ENCODE results near the gene TNK2. TPM values are rescaled to one million over a fixed set of nuclear protein-coding genes. Genes with fewer than 3 reads are reported as not detected.
"Not testable (repeated sequence)": the region's sequence is repeated elsewhere in the genome, so short reads cannot be mapped to it uniquely, and the experiment has no call there.

The TNK2 gene
- total RNA-seq, 4 donors from 2014 or later: 40.5 to 54.0 (median 49.3) TPM

DNA sequence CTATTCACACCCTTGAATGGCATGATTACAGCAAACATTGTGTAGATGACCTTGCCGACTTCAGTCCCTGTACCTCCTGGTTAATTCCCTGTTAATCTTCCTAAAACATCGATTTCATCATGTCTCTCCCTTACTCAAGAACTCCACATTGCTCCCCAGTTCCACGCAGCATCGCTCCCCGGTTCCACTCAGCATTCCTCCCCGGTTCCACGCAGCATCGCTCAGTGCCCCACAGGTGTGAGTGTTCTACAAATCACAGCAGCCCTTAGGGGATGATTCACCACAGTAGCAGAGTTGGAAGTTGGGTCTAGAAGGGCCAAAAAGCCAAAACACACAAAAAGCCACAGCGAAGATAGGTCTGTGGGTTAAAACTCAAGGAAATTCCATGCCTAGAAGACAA, 8.6 kb upstream of the TNK2 start:
- in situ Hi-C loops (cut with MboI; ENCODE audit: low sequenced_read_pairs in 4 of 4): loop anchor here in 2 of 4 donors (10.0 kb wide), 1 partner anchor 62 kb away; no protein-coding TSS in a partner anchor
- Histone ChIP-seq H3K4me1 (peaks cover 9 to 11% of the 10 kb centered on the region in 2 donors), H3K4me3 (no peak overlapping the region), H3K27ac (no peak overlapping the region), H3K36me3 (no peaks in the 10 kb centered on the region), H3K27me3 (peaks cover 0 to 12% (median 0%) of the 10 kb centered on the region in 3 donors), H3K9me3 (no peaks in the 10 kb centered on the region)
- DNase-seq (peak in 1 of 2 donors; percentile 4), ATAC-seq (no peak)
- no peak for TF ChIP-seq POLR2A (IDR thresholded peaks at IDR 0.05)
- no peak for TF ChIP-seq CTCF (IDR thresholded peaks at IDR 0.05 in 4 of 5, conservative IDR thresholded peaks at IDR 0.05 in 1 of 5)
- intact Hi-C loops (cut with DNase I; ENCODE audit: low total_unique reads): no loop called here

DNA sequence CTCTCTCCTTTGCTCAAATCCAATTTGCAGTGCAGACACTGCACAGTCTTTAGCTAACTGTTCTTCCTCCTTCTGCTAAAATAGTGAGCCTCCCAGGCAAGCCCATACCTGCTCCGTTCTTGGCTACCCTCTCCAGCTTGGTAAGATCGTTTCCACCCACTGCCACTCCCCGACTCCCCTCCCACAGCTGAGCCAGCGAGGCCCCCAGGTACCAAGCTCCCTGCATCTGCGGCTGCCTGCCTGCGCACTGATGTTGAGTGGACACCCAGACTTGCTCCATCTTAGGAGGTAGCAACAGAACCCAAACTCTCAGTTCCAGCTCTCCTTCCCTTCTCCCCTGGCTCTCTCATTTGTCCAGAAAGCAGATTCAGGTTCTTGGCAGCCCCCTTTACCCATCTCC, 7.9 kb upstream of the TNK2 start:
- Histone ChIP-seq H3K27ac (no peak overlapping the region), H3K36me3 (no peaks in the 10 kb centered on the region), H3K9me3 (no peaks in the 10 kb centered on the region), H3K27me3 (peaks cover 0 to 5% (median 0%) of the 10 kb centered on the region in 3 donors), H3K4me1 (peaks cover 9 to 11% of the 10 kb centered on the region in 2 donors), H3K4me3 (no peak overlapping the region)
- DNase-seq: peak in 1 of 2 donors; percentile 12
- in situ Hi-C loops (cut with MboI; ENCODE audit: low sequenced_read_pairs in 4 of 4) (loop anchor here in 2 of 4 donors (10.0 kb wide), 1 partner anchor 61 kb away; no protein-coding TSS in a partner anchor), intact Hi-C loops (cut with DNase I; ENCODE audit: low total_unique reads) (no loop called here)
- TF ChIP-seq POLR2A (IDR thresholded peaks at IDR 0.05) (no peak), CTCF (IDR thresholded peaks at IDR 0.05 in 4 of 5, conservative IDR thresholded peaks at IDR 0.05 in 1 of 5) (no peak)
- ATAC-seq: no peak

DNA sequence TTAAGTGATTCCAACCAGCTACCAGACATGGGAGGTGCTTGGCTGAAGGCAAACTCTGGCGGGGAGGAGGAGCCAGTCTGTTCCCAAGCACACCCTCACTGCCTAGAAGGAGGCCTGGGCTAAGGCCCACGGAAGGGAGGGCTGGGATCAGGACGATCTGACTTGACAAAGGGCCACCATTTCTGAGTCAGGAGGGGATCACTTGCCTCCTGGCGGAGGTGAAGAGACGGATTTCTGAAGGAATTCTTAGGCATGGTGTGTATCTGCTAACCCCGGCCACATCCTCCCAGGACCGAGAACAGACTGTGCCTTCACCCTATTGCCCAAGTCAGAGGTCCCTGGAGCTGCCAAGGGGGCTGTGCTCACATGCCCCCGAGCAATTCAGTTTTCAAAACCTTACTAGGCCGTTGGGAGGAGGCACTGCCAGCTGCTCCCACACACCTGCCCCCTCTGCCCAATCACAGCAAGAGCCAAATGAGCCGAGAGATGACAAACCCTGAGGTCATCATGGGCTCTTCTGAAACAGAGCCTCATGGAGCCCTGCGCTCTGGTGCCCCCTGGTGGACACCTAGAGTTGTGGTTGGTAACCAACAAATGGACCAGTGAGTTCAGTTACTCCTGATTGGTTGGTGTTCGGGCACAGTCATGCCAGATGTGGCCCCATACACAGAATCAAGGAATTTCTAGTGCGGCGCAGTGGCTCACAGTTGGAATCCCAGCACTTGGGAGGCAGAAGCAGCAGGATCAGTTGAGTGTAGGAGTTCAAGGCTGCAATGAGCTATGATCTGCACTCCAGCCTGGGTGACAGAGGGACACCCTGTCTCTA, 6.5 kb upstream of the TNK2 start:
- in situ Hi-C loops (cut with MboI; ENCODE audit: low sequenced_read_pairs in 4 of 4): loop anchor here in 2 of 4 donors (10.0 kb wide), 1 partner anchor 60 kb away; no protein-coding TSS in a partner anchor

GRCh38 chr3:195914146-195914545, 5.8 kb upstream of the TNK2 start:
- H3K4me3 ChIP-seq; intact Hi-C loops (cut with DNase I; ENCODE audit: low total_unique reads): not testable (repeated sequence)
- peak overlapping the region; percentile 85 to 90 (median 88) for H3K27ac ChIP-seq

More for the DNA sequence above, 6.5 kb upstream of the TNK2 start:
- peak; percentile 89 for ATAC-seq
- Histone ChIP-seq H3K27me3 (no peaks in the 10 kb centered on the region), H3K4me1 (peaks cover 16 to 17% of the 10 kb centered on the region in 2 donors), H3K27ac (peak overlapping the region; percentile 85 to 90 (median 88)), H3K36me3 (no peaks in the 10 kb centered on the region), H3K4me3 (no peak overlapping the region), H3K9me3 (no peaks in the 10 kb centered on the region)
- peak; percentile 29 to 59 for TF ChIP-seq POLR2A (IDR thresholded peaks at IDR 0.05)
- TF ChIP-seq CTCF (IDR thresholded peaks at IDR 0.05 in 4 of 5, conservative IDR thresholded peaks at IDR 0.05 in 1 of 5): peak; percentile 96 to 99 (median 98)
- peak; percentile 93 to 98 for DNase-seq
- intact Hi-C loops (cut with DNase I; ENCODE audit: low total_unique reads): loop anchor here (1.0 kb wide), 3 partner anchors 21 to 56 kb away; no protein-coding TSS in a partner anchor

GRCh38 chr3:195913382-195913781, 5.0 kb upstream of the TNK2 start:
- H3K9me3 ChIP-seq: no peaks in the 10 kb centered on the region
- peaks cover 16 to 17% of the 10 kb centered on the region in 2 donors for H3K4me1 ChIP-seq
- H3K27me3 ChIP-seq: no peaks in the 10 kb centered on the region
- in situ Hi-C loops (cut with MboI; ENCODE audit: low sequenced_read_pairs in 4 of 4): loop anchor here in 2 of 4 donors (10.0 kb wide), 1 partner anchor 59 kb away; no protein-coding TSS in a partner anchor
- ATAC-seq (no peak), DNase-seq (no peak)
- no peak overlapping the region for H3K4me3 ChIP-seq
- peak overlapping the region; percentile 14 to 90 (median 88) for H3K27ac ChIP-seq
- H3K36me3 ChIP-seq: no peaks in the 10 kb centered on the region
- intact Hi-C loops (cut with DNase I; ENCODE audit: low total_unique reads): no loop called here
- TF ChIP-seq POLR2A (IDR thresholded peaks at IDR 0.05) (no peak), CTCF (IDR thresholded peaks at IDR 0.05 in 4 of 5, conservative IDR thresholded peaks at IDR 0.05 in 1 of 5) (no peak)

More at GRCh38 chr3:195914146-195914545, 5.8 kb upstream of the TNK2 start:
- H3K4me1 ChIP-seq: peaks cover 16 to 17% of the 10 kb centered on the region in 2 donors
- not testable (repeated sequence) for H3K36me3 ChIP-seq, DNase-seq, H3K9me3 ChIP-seq, ATAC-seq, H3K27me3 ChIP-seq
- in situ Hi-C loops (cut with MboI; ENCODE audit: low sequenced_read_pairs in 4 of 4): loop anchor here in 2 of 4 donors (10.0 kb wide), 1 partner anchor 59 kb away; no protein-coding TSS in a partner anchor

Data from gastrocnemius medialis (tissue), 4 donors.